Measurements from ENCODE around the gene PNCK. TPM values are rescaled to one million over a fixed set of nuclear protein-coding genes. Genes with fewer than 3 reads are reported as not detected.

PNCK gene
- total RNA-seq, 4 donors from 2014 or later, result 0.46 to 0.60 TPM; not detected in 2

GRCh38 chrX:153681175-153681574, 7.6 kb upstream of the PNCK start:
- ATAC-seq (ENCODE audit: low FRiP score), result no peak
- no peak for TF ChIP-seq CTCF (IDR thresholded peaks at IDR 0.05)
- DNase-seq (ENCODE audit: low spot score), result no peak

- no peak for TF ChIP-seq CTCF (IDR thresholded peaks at IDR 0.05)
- no peak for DNase-seq (ENCODE audit: low spot score)
- ATAC-seq (ENCODE audit: low FRiP score), result no peak
Observed at GRCh38 chrX:153674219-153674851, 722 bp upstream of the PNCK start.

- no peak for TF ChIP-seq CTCF (IDR thresholded peaks at IDR 0.05)
- no peak for DNase-seq (ENCODE audit: low spot score)
Observed at GRCh38 chrX:153672531-153673427, 834 bp downstream of the PNCK start.

GRCh38 chrX:153671589-153672530, 1.8 kb downstream of the PNCK start:
- TF ChIP-seq CTCF (IDR thresholded peaks at IDR 0.05), result no peak
- DNase-seq (ENCODE audit: low spot score) (no peak), ATAC-seq (ENCODE audit: low FRiP score) (no peak)

More at GRCh38 chrX:153672531-153673427, 834 bp downstream of the PNCK start:
- ATAC-seq (ENCODE audit: low FRiP score), result no peak

GRCh38 chrX:153670748-153671588, 2.6 kb downstream of the PNCK start:
- no peak for TF ChIP-seq CTCF (IDR thresholded peaks at IDR 0.05)
- ATAC-seq (ENCODE audit: low FRiP score), result no peak
- DNase-seq (ENCODE audit: low spot score), result no peak

Data from omental fat pad (tissue), 4 donors.